ENCODE data around the gene DHRS7B.

GRCh38 chr17:21167303-21167702 lies 40.5 kb downstream of the DHRS7B start:
- TF ChIP-seq MIER1 (IDR thresholded peaks at IDR 0.05; ENCODE audit: low read depth) (no peak), CTCF (IDR thresholded peaks at IDR 0.05 in 2 of 3, conservative IDR thresholded peaks at IDR 0.05 in 1 of 3; ENCODE audit: insufficient read depth in 2 of 3, low read depth in 1 of 3, low read length in 3 of 3) (no peak), SP1 (CRISPR knock-in tag; IDR thresholded peaks at IDR 0.05) (no peak), ZNF324 (CRISPR knock-in tag; IDR thresholded peaks at IDR 0.05) (no peak), ETV6 (IDR thresholded peaks at IDR 0.05; ENCODE audit: borderline replicate concordance in 1 of 2, low read depth in 2 of 2, low read length in 1 of 2) (no peak), ETV6 (CRISPR knock-in tag; IDR thresholded peaks at IDR 0.05; ENCODE audit: borderline replicate concordance) (no peak), POLR2A (conservative IDR thresholded peaks at IDR 0.05) (no peak), MLX (CRISPR knock-in tag; conservative IDR thresholded peaks at IDR 0.05) (no peak), SETDB1 (IDR thresholded peaks at IDR 0.05; ENCODE audit: low read length) (no peak), FOXM1 (IDR thresholded peaks at IDR 0.05; ENCODE audit: low read depth) (no peak), FOXM1 (CRISPR knock-in tag; IDR thresholded peaks at IDR 0.05; ENCODE audit: low read depth) (no peak), POLR2G (IDR thresholded peaks at IDR 0.05; ENCODE audit: low read depth, low read length) (no peak)
